ENCODE measurements around the gene NDUFAF2.

Gene NDUFAF2

GRCh38 chr5:61059499-61059898 is 114.5 kb downstream of the NDUFAF2 start:
- no peak overlapping the region for H3K4me3 ChIP-seq (IDR thresholded peaks at IDR 0.05; ENCODE audit: insufficient read depth, low read depth, low read length)
- H4K20me1 ChIP-seq (ENCODE audit: insufficient read depth): no peaks in the 10 kb centered on the region
- H3K27me3 ChIP-seq (ENCODE audit: insufficient read depth, low read depth): no peaks in the 10 kb centered on the region
- H2AFZ ChIP-seq (ENCODE audit: low read depth): no peak overlapping the region
- no peaks in the 10 kb centered on the region for H3K36me3 ChIP-seq (ENCODE audit: insufficient read depth)
- H3K9ac ChIP-seq: no peak overlapping the region
- no peak overlapping the region for H3K27ac ChIP-seq
- TF ChIP-seq, protein P1, sequence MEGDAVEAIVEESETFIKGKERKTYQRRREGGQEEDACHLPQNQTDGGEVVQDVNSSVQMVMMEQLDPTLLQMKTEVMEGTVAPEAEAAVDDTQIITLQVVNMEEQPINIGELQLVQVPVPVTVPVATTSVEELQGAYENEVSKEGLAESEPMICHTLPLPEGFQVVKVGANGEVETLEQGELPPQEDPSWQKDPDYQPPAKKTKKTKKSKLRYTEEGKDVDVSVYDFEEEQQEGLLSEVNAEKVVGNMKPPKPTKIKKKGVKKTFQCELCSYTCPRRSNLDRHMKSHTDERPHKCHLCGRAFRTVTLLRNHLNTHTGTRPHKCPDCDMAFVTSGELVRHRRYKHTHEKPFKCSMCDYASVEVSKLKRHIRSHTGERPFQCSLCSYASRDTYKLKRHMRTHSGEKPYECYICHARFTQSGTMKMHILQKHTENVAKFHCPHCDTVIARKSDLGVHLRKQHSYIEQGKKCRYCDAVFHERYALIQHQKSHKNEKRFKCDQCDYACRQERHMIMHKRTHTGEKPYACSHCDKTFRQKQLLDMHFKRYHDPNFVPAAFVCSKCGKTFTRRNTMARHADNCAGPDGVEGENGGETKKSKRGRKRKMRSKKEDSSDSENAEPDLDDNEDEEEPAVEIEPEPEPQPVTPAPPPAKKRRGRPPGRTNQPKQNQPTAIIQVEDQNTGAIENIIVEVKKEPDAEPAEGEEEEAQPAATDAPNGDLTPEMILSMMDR (conservative IDR thresholded peaks at IDR 0.05; ENCODE audit: low read depth, low read length): no peak
- H3K79me2 ChIP-seq (ENCODE audit: insufficient read depth, low read depth): no peaks in the 10 kb centered on the region
- H3K4me1 ChIP-seq (ENCODE audit: low read depth, poor library complexity, severe bottlenecking): no peaks in the 10 kb centered on the region
- H3K4me2 ChIP-seq: no peak overlapping the region

DNA sequence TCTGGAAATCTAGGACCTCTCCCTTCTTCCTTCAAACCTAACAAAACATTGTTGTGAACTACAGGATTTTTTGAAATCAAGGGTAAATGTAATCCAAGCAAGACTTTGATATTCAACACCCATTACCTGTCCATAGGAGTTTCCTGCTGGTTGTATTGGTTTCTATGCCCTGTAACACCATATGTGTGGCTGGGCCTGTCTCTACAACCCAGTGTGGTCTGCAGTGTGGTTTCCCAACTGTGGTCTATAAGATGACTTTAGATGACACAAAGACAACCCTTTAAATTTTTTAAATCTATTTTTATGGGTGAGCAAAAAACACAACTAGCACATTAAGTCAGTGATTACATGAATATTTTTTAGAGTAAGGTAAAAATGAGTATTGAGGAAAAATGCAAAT is 124.1 kb downstream of the NDUFAF2 start:
- peak overlapping the region; percentile 0; the same call in 1 of the 2 replicates for H3K4me2 ChIP-seq
- no peaks in the 10 kb centered on the region for H4K20me1 ChIP-seq (ENCODE audit: insufficient read depth)
- H3K9ac ChIP-seq: no peak overlapping the region
- H3K79me2 ChIP-seq (ENCODE audit: insufficient read depth, low read depth): no peaks in the 10 kb centered on the region
- TF ChIP-seq, protein P1 (conservative IDR thresholded peaks at IDR 0.05; ENCODE audit: low read depth, low read length): no peak
- H3K27me3 ChIP-seq (ENCODE audit: insufficient read depth, low read depth): no peaks in the 10 kb centered on the region
- no peak overlapping the region for H3K27ac ChIP-seq
- no peaks in the 10 kb centered on the region for H3K36me3 ChIP-seq (ENCODE audit: insufficient read depth)
- H3K4me3 ChIP-seq (IDR thresholded peaks at IDR 0.05; ENCODE audit: insufficient read depth, low read depth, low read length): no peak overlapping the region
- no peak overlapping the region for H2AFZ ChIP-seq (ENCODE audit: low read depth)
- peaks cover 24% of the 10 kb centered on the region for H3K4me1 ChIP-seq (ENCODE audit: low read depth, poor library complexity, severe bottlenecking)

DNA sequence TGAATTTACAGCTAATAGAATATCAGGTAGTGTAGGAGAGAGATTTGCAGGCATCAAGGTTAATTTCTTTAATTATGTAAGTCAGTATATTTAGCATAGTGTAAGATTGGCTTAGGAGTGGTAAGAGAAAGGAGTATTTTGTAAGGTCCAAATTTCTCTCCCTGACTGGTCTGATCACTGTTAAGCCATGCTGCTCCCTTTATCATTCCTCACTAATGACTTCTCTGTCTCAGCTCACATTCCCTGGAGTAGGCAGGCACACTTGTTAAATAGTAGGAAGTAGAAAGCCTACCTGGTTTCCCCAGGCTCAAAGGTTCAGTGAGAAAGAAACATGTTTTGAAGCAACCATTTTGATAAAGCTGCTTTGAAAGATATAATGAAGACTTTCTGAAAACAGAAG is 126.5 kb downstream of the NDUFAF2 start:
- H3K36me3 ChIP-seq (ENCODE audit: insufficient read depth): no peaks in the 10 kb centered on the region
- H3K4me3 ChIP-seq (IDR thresholded peaks at IDR 0.05; ENCODE audit: insufficient read depth, low read depth, low read length): no peak overlapping the region
- no peaks in the 10 kb centered on the region for H3K27me3 ChIP-seq (ENCODE audit: insufficient read depth, low read depth)
- peaks cover 24% of the 10 kb centered on the region for H3K4me1 ChIP-seq (ENCODE audit: low read depth, poor library complexity, severe bottlenecking)
- no peaks in the 10 kb centered on the region for H3K79me2 ChIP-seq (ENCODE audit: insufficient read depth, low read depth)
- no peak overlapping the region for H3K4me2 ChIP-seq
- no peaks in the 10 kb centered on the region for H4K20me1 ChIP-seq (ENCODE audit: insufficient read depth)
- no peak overlapping the region for H3K27ac ChIP-seq
- H3K9ac ChIP-seq: no peak overlapping the region
- TF ChIP-seq, protein P1 (conservative IDR thresholded peaks at IDR 0.05; ENCODE audit: low read depth, low read length): no peak
- no peak overlapping the region for H2AFZ ChIP-seq (ENCODE audit: low read depth)

DNA sequence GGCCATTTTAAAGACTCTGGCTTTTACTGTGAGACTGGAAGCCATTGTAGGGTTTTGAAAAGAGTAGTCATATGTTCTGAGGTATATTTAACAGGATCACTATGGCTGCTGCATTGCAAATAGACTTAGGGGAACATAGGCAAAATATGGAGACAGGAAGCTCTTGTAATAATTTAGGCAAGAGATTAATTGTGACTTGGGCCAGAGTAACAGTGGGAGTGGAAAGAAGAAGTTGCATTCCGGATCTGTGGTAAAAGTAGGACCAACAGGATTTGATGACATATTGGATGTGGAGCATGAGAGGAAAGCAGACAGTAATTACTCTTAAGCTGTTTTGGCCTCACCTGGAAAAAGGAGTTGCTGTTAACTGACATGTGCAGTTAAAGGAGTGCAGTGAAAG is 131.6 kb downstream of the NDUFAF2 start:
- no peak overlapping the region for H2AFZ ChIP-seq (ENCODE audit: low read depth)
- TF ChIP-seq, protein P1 (conservative IDR thresholded peaks at IDR 0.05; ENCODE audit: low read depth, low read length): no peak
- H3K4me1 ChIP-seq (ENCODE audit: low read depth, poor library complexity, severe bottlenecking): no peaks in the 10 kb centered on the region
- no peak overlapping the region for H3K9ac ChIP-seq
- no peaks in the 10 kb centered on the region for H4K20me1 ChIP-seq (ENCODE audit: insufficient read depth)
- no peaks in the 10 kb centered on the region for H3K27me3 ChIP-seq (ENCODE audit: insufficient read depth, low read depth)
- no peaks in the 10 kb centered on the region for H3K36me3 ChIP-seq (ENCODE audit: insufficient read depth)
- H3K4me3 ChIP-seq (IDR thresholded peaks at IDR 0.05; ENCODE audit: insufficient read depth, low read depth, low read length): no peak overlapping the region
- H3K4me2 ChIP-seq: no peak overlapping the region
- no peaks in the 10 kb centered on the region for H3K79me2 ChIP-seq (ENCODE audit: insufficient read depth, low read depth)
- H3K27ac ChIP-seq: no peak overlapping the region
